GM18505 (cell line): ENCODE measurements around the gene ITGB5.
A peak's percentile ranks its signal among the peaks of the same experiment; 100 is the strongest.

Experiments
- ATAC-seq: cut with Tn5 transposase; IDR thresholded peaks from one replicate; pipeline ENCODE4 v1.9.1; 2021; ENCODE audit not compliant: unreplicated experiment
- POLR2A ChIP-seq: IDR thresholded peaks from 4 replicates; pipeline ENCODE4 v1.6.1; 2011; ENCODE audit warnings: borderline replicate concordance; ENCODE audit not compliant: insufficient read depth, insufficient read length; ENCODE audit errors: extremely low read depth

ITGB5 gene

DNA sequence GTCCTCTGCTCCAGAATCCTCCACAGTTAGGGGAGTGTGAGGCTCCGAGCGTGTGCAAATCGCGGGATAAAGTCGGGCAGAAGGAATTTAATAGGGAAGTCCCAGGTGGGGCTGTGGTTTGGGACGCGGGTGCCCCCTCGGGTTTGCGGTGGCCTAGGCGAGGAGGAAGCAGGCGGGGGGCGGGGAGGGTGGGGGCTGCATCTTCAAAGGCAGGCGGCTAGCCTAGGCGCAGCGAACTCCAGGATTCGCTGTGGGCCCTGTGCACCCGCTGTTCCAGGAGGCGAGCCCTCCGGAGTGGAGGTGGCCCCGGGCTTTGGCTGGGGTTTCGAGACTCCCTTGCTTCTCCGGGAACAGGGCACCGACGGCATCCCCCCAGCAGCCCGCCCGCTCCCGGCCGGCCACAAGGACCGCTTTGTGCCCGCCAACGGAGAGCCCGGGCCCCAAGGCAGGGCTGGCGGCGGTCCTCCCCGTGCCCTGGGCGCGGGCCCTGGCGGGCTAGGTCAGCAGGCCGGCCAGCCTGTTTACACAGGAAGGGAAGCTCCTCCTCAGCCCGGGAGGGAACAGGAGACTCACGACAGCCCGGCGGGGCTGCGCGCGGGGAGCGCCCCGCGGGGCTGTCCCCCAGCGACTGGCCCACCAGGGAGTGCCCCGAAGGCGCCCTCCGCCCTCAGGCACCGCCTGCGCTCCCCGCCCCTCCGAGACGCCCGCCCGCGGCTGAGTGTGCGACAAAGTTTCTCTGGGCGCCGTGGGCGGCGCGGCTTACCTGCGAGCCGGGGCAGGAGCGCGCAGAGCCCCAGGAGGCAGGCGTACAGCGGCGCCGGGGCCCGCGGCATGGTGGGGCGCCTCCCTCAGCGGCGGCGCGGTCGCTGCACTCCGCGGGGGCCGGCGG is 753 bp downstream of the ITGB5 start:
- no peak for TF ChIP-seq POLR2A
- ATAC-seq: peak; percentile 51

DNA sequence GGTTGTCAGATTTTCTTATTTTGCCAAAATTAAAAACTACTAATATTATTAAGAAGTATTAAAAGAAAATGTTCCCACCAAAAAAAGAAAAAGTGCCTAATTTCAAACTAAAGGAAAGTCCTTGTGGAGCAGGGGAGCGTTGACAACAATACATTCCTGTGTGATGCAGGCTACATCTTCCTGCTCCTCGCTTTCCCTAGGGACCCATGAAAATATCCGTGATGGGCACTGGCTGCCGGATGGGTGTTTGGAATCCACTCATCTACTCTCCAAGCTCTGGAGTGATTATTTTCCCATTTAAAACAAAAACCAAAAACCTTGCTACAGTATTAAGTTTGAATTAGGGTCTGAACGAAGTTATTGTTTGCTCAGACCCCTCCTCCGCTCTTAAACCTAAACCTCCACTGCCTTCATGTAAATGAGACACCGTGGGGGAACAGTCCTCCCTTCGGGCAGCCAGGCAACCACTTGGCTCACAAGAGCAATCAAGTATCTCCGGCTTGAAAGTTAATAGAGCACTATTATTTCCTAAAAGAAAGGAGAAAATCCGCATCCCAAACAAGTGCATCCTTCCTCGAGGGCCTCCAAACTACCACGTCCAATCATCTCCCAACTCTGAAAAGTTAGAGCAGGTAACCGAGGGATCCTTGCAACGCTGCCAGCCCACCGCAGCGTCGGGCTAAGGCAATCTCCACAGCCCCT is 1.5 kb downstream of the ITGB5 start:
- no peak for ATAC-seq
- no peak for TF ChIP-seq POLR2A

DNA sequence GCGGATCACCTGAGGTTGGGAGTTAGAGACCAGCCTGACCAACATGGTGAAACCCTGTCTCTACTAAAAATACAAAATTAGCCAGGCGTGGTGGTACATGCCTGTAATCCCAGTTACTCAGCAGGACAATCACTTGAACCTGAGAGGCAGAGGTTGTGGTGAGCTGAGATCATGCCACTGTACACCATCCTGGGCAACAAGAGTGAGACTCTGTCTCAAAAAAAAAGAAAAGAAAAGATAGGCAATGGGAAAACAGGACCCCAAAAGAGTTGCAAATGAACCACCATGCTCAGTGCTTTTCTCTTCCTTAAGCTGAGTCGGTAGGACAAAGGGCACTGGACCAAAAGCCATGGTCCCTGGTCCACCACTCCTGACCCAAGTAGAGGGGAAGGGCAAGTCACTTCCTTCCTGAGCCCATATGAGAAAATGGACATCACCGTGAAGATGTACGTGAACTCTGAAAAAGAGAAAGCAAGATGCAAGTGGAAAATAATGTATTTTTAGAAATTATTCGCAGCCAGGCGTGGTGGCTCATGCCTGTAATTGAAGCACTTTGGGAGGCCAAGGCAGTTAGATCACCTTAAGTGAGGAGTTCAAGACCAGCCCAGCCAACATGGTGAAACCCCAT is 2.6 kb downstream of the ITGB5 start:
- no peak for ATAC-seq
- no peak for TF ChIP-seq POLR2A

DNA sequence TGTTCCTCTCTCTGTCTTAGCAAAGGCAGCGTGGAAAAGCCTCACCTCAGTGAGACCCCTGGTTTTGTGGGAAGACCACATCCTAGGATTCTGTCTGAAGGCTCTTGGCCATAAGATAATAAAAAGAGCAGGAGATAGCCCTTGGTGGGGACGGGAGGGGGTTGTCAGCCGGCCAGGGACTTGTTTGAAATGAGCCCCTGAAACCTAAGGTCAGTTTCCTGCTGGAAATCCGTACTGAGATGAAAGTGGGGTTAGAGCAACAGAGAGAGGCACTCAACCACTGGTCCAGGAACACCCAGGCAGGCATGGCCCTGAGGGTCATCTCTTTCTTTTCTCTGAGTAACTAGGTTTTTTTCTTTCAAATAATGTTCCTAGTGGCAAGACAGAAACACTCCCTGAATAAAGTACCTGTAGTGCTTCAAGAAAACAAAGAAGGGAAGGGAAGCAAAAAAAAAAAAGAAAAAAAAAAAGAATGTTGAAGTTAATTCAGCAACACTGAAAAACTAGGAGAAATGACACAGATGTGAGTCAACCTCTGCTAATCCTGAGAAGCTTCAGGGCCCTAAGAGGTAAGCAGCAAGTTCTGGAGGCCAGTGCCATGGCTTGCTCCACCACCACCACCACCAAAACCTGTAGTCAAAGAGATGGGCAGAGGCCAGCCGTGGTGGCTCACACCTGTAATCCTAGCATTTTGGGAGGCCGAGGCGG is 3.2 kb downstream of the ITGB5 start:
- no peak for ATAC-seq
- no peak for TF ChIP-seq POLR2A

DNA sequence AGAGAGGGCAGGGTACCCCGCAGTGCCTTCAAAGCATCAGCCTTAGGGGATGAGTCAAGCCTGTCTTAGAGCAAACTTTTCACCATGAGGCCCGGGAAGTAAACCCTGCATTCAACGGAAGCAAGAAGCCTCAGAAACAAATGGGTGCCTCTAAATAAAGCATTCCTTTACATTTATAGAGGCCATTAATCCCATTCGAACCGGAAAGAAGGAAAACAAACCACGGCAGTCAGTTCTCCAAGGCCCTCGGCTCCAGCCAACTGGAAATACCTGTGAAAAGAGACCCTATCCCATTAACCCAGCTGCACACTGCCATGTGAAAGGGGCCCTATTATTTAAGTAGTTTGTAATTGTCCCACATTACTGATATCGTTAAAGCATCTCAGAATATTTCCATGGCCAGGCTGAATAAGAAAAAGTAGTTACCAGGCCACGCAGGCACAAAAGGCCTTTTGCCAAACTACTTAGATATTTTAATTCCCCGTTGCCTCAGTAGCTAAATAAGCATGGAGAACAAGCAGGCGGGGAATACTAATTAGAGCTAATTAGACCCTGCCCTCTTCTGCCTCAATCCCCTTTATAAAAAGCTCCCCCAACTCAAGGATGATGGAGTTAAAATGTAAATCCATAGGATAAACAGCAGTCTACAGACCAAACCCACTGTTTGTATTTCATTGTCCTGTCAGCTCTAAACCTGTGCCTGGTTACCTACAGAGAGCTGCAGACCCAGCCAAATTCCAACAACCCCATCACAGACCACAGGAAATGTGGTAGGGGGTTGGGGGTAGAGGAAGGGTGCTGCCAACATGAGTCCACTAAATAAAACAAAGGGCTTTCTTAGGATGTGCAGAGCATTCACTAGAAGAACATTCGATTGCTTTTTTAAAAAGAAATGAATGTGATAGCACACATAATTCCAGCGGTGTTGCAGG is 4.1 kb downstream of the ITGB5 start:
- ATAC-seq: no peak
- no peak for TF ChIP-seq POLR2A

DNA sequence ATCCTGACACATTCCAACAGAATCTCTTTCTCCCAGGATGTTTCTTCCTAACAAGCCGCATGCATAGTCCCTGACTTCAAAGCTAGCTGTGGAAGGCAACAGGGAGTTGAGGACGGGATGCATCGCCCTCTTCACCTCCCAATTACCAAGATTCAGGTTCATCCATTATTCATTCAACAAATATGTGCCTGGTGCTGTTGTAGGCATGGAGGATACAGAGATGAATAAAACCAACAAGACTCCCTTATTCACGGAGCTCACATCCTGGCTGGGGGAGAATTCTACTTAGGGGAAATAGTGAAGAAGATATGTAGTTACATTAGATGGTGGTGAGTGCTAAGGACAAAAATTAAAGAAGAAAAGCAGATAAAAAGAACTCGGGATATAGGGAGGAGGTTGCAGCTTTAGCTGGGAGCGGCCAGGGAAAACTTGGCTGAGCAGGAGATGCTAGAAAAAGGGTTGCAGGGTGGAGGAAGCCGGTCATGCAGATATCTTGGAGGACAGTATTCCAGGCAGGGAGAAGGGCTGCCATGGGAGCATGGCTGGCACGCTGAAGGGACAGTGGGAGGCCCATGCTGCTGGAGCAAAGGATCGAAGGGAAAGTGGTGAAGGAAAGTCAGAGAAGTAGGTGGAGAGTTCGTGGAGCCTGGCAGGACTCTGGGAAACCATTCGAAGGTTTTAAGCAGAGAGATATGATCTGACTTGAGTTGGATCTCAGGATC is 5.0 kb downstream of the ITGB5 start:
- no peak for ATAC-seq

DNA sequence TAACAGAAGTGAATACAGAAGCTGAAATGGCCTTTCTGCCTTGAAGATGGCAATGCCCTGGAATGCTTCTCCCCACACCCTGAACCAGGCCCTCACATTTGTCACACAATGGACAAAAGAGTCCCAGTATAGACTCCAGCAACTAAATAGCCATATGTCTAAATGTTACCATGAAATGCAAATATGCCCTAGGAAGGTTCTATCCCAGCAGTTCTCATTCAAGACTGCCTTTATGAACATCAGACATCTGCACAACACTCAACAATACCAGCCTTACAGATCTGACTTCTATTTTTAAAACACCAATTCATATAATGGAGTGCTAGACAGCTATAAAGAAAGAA is 7.9 kb downstream of the ITGB5 start:
- ATAC-seq: no peak
- no peak for TF ChIP-seq POLR2A

More for the DNA sequence above, 5.0 kb downstream of the ITGB5 start:
- TF ChIP-seq POLR2A: no peak

DNA sequence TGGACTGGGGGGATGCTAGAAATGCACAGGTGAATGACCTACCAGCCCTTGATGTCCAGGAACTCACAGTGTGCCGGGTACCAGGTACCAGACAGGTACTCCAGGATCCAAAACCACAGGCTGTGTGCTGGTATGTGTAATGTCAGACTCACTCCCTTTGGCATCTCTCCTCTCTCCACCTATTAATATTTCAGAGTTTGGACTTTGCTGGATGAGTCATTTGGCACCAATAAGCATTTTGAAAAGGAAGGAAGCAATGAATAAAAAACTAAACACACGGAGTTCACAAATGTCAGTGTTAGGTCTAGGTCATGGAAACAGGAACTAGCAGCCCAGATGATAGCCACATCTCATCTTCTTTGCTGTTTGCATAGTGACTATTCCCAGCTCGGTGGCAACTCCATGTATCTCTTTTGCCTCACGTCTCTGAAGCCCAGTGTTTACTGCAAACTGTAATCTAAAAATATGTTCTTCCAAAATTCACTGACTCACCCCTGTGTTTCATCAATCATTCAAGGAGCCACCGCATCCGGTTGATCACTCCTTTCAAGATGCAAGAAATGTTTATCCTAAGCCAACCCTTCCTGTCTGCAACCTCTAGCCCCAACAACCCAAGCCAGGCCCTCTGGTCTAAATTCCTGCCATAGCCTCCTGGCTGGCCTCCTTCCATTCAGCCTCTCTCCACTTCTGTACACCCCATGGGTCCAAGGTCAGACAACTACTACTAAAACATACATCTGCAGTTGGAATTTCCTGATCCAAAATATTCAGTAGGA is 8.4 kb downstream of the ITGB5 start:
- no peak for TF ChIP-seq POLR2A
- ATAC-seq: no peak

DNA sequence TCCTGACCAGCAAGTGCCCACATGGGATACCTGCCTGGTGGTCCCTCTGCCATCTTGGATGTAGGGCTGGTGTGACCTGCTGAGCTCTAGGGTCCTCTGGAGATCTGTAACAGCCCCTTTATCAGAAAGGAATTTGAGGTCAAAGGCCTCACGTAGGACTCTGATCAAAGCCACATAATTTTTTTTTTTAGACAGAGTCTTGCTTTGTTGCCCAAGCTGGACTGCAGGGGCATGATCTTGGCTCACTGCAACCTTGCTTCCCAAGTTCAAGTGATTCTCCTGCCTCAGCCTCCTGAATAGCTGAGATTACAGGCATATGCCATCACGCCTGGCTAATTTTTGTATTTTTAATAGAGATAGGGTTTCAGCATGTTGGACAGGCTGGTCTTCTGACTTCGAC is 9.5 kb downstream of the ITGB5 start:
- no peak for ATAC-seq
- no peak for TF ChIP-seq POLR2A

DNA sequence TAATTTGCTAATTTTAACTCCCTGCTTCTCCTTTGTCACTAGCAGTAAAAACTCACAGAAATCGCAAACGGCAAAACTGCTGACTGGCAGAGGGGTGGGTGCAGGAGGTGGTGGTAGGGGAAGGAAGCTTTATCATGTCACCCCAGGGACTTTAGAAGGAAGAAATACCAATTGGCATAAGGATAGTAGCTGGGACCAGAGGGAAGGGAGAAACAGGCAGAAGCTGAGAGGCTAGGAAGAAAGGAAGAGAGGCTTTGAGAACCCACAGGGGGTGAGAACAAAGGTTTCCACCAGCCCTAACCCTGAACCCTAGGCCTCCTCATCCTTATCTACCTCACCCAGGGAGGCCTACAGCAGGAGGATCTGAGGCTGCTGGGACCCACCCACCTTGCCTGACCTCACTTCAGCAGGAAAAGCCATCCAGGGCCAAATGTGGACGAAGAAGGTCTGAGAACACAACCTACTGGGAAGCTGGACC is 10.7 kb downstream of the ITGB5 start:
- no peak for TF ChIP-seq POLR2A
- no peak for ATAC-seq

DNA sequence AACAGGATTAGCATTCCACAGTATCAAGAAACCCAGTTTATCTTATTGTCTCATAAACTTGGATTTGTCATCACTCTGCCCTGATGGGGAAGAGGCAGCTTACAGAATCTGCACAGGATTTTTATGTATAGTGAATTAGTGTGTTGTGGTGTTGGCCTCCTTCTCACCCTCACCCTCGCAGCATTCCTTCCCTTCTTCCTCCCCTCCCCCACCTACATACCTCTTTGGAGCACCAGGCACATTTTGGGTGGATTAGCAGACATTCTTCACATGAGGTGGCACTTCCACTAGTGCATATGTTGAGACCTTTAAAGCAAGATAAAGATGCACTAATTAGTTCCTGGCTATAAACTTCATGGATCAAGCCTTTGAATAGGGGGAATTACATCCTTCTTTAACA is 13.9 kb downstream of the ITGB5 start:
- no peak for ATAC-seq
- no peak for TF ChIP-seq POLR2A
